ENCODE results near the gene HDDC2. TPM values are rescaled to one million over a fixed set of nuclear protein-coding genes. Genes with fewer than 3 reads are reported as not detected.
A peak's percentile ranks its signal among the peaks of the same experiment; 100 is the strongest.

HDDC2 gene
- total RNA-seq, 1 donor, result 71.5 TPM

DNA sequence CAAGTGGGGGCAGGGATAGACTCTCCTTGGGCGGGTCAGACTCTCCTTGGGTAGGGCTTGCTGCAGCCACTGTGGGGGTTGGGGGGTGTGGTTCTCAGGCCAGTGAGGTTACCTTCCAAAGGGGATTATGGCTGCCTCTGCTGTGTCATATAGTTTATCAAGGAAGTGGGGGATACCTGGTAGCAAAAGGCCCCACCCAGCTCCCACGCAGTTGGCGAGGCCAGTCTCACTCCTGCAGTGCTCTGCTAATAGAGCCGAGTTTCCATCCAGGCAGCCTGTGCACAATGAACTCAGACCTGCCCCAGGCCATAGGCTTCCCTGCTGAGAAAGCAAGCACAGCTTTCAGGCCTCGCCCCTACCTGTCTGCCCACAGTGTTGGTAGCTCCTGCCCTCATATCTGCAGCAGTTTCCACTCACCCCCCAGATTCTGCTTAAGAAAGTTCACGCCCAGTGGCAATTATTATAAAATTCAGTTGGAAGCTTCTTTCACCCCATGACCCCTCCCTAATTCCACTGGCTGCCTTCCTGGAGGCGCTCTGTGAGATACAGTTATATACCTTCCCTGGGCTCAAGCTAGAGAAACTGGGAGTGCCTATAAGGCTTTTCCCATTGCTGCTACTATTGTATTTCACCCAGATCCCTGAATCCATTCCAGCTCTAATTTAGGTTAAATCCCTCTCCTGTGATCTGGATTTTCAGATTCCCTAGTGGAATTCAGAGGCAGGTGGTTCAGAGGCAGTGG, 56.1 kb downstream of the HDDC2 start:
- H3K4me3 ChIP-seq (ENCODE audit: low read depth, low read length), result no peak overlapping the region
- no peak for DNase-seq (ENCODE audit: low read depth)
- TF ChIP-seq, protein P1, sequence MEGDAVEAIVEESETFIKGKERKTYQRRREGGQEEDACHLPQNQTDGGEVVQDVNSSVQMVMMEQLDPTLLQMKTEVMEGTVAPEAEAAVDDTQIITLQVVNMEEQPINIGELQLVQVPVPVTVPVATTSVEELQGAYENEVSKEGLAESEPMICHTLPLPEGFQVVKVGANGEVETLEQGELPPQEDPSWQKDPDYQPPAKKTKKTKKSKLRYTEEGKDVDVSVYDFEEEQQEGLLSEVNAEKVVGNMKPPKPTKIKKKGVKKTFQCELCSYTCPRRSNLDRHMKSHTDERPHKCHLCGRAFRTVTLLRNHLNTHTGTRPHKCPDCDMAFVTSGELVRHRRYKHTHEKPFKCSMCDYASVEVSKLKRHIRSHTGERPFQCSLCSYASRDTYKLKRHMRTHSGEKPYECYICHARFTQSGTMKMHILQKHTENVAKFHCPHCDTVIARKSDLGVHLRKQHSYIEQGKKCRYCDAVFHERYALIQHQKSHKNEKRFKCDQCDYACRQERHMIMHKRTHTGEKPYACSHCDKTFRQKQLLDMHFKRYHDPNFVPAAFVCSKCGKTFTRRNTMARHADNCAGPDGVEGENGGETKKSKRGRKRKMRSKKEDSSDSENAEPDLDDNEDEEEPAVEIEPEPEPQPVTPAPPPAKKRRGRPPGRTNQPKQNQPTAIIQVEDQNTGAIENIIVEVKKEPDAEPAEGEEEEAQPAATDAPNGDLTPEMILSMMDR (IDR thresholded peaks at IDR 0.05; ENCODE audit: insufficient read depth, low read length), result no peak

DNA sequence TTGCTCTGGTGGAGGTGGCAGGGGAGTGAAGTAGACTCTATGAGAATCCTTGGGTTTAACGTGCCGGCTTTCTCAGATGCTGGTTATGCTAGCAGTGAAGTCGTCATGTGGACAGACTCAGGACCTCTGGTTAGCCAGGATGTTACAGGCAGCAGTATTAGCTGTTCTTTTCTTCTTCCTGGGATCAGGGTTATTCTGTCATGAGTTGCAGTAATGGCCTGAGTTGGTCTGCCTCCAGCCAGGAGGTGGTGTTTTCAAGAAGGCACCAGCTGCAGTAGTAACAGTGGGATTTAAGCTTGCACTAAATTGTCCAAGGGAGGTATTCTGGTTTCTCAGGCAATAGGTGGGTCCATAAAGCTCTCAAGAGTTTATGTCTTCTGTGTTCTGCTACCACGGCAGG, 56.7 kb downstream of the HDDC2 start:
- H3K4me3 ChIP-seq (ENCODE audit: low read depth, low read length), result no peak overlapping the region
- TF ChIP-seq, protein P1 (IDR thresholded peaks at IDR 0.05; ENCODE audit: insufficient read depth, low read length), result no peak
- DNase-seq (ENCODE audit: low read depth), result no peak

DNA sequence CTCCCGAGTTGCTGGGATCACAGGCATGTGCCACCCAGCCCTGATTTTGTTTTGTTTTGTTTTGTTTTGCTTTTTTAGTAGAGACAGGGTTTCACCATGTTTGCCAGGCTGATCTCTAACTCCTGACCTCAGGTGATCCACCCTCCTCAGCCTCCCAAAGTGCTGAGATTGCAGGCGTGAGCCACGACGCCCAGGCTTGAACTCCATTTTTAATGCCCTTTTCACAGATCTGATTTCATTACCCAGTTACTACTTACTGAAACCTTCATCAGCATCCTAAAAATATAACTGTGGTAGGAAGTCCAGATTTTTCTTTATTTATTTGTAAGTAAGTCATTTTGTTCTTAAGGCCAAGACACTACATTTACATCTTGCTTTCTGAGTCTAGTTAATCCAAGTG, 64.0 kb downstream of the HDDC2 start:
- no peak overlapping the region for H3K4me3 ChIP-seq (ENCODE audit: low read depth, low read length)
- DNase-seq (ENCODE audit: low read depth), result no peak
- TF ChIP-seq, protein P1 (IDR thresholded peaks at IDR 0.05; ENCODE audit: insufficient read depth, low read length), result no peak

DNA sequence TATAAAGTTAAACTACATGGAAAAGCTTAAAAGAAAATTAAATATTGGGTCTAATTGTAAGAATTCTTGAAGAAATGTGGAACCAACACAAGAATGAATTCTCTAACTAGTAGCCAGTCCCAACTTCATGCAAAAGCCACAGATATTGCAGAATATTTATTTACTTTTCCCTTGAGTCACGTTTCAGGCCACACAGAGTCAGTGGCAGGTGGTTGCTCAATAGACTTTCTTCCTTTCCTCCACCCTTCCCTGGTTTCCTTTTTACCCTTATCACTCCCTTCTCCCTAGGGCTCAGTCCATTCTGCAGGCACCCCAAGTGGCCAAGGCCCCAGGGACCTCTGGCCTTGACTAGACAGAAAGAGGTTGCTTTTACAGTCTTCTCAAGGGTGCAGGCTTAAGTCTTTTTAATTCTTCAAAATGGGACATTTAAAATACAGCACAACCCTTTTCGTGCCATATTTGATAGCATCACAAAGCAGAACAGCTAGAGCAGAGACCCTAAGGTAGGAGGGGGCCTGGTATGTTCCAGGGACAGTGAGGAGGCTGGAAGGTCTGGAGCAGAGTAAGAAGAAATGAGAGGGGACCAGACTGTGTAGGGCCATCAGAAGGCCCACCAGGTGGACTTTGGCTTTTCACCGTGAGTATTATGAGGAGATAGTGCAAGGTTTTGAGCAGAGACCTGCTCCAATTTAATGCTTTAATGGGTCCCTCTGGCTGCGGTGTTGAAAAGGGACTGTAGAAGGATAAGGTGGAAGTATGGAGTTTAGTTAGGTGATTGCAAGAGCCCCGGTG, 65.0 kb downstream of the HDDC2 start:
- DNase-seq (ENCODE audit: low read depth), result peak; percentile 39
- H3K4me3 ChIP-seq (ENCODE audit: low read depth, low read length), result no peak overlapping the region
- TF ChIP-seq, protein P1 (IDR thresholded peaks at IDR 0.05; ENCODE audit: insufficient read depth, low read length), result no peak

DNA sequence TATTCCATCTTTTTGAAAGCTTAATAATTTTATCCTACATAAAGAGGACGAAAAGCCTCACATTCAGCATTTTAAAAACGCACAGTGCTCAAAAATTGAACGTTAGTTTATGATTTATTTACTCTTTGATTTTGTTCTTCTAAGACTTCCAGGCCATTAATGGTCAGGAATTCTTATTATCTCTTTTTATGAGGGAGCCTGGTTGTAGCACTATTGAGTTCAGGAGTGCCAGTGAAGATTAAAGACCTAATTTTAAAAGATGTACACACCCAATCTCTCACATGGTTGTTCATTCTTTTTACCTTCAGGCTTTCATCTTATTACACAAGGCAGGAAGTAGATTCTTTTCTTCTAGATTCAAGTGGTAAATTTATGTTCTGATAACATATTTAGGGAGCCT, 68.6 kb downstream of the HDDC2 start:
- TF ChIP-seq, protein P1 (IDR thresholded peaks at IDR 0.05; ENCODE audit: insufficient read depth, low read length), result no peak
- H3K4me3 ChIP-seq (ENCODE audit: low read depth, low read length), result no peak overlapping the region
- no peak for DNase-seq (ENCODE audit: low read depth)

DNA sequence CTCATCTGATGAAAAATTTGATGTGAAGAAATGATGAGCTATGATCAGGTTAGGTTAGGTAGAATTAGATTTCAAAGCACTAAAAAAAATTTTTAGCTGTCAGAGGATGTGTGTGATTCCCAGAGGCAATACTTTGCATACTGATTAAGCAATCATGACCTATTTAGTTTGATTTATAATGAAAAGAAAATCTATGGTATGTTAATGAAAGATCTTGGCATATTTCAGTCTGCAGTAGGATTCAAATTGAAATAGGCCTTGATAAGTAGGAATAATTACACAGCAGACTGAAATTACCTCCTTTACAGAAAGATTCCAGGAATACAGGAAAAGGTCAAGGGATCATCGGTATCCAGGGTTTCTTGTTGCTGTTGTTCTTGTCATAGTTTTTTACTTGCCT, 69.3 kb downstream of the HDDC2 start:
- H3K4me3 ChIP-seq (ENCODE audit: low read depth, low read length), result no peak overlapping the region
- peak; percentile 31 for DNase-seq (ENCODE audit: low read depth)
- TF ChIP-seq, protein P1 (IDR thresholded peaks at IDR 0.05; ENCODE audit: insufficient read depth, low read length), result no peak
